ENCODE data around the gene MRPS5. TPM values are rescaled to one million over a fixed set of nuclear protein-coding genes. Genes with fewer than 3 reads are reported as not detected.

MRPS5 gene
- total RNA-seq, 1 donor from 2014 or later: 32.9 TPM

GRCh38 chr2:95060446-95061118 lies 61.0 kb downstream of the MRPS5 start:
- DNase-seq (ENCODE audit: low spot score): peak; percentile 90
- no peak overlapping the region for H3K27ac Mint-ChIP-seq (ENCODE audit: unreplicated experiment)

GRCh38 chr2:95059656-95060370 lies 61.8 kb downstream of the MRPS5 start:
- H3K4me1 Mint-ChIP-seq (ENCODE audit: low read depth): peaks cover 8% of the 10 kb centered on the region
- no peak overlapping the region for H3K4me3 Mint-ChIP-seq (ENCODE audit: unreplicated experiment)
- no peaks in the 10 kb centered on the region for H3K9me3 Mint-ChIP-seq (ENCODE audit: low read depth)
- no peak overlapping the region for H3K27ac Mint-ChIP-seq (ENCODE audit: unreplicated experiment)
- TF ChIP-seq CTCF (IDR thresholded peaks at IDR 0.05): no peak
- H3K27me3 Mint-ChIP-seq (ENCODE audit: low read depth): peaks cover 36% of the 10 kb centered on the region
- DNase-seq (ENCODE audit: low spot score): peak; percentile 72
- H3K36me3 Mint-ChIP-seq (ENCODE audit: low read depth): no peaks in the 10 kb centered on the region

More at GRCh38 chr2:95060446-95061118, 61.0 kb downstream of the MRPS5 start:
- no peak overlapping the region for H3K4me3 Mint-ChIP-seq (ENCODE audit: unreplicated experiment)
- TF ChIP-seq CTCF (IDR thresholded peaks at IDR 0.05): no peak
- H3K4me1 Mint-ChIP-seq (ENCODE audit: low read depth): peaks cover 8% of the 10 kb centered on the region
- no peaks in the 10 kb centered on the region for H3K36me3 Mint-ChIP-seq (ENCODE audit: low read depth)
- peaks cover 36% of the 10 kb centered on the region for H3K27me3 Mint-ChIP-seq (ENCODE audit: low read depth)
- H3K9me3 Mint-ChIP-seq (ENCODE audit: low read depth): no peaks in the 10 kb centered on the region

GRCh38 chr2:95058989-95059641 lies 62.5 kb downstream of the MRPS5 start:
- Mint-ChIP-seq H3K27ac (ENCODE audit: unreplicated experiment) (no peak overlapping the region), H3K36me3 (ENCODE audit: low read depth) (no peaks in the 10 kb centered on the region), H3K4me1 (ENCODE audit: low read depth) (peaks cover 8% of the 10 kb centered on the region)

GRCh38 chr2:95058466-95058988 lies 63.1 kb downstream of the MRPS5 start:
- no peaks in the 10 kb centered on the region for H3K9me3 Mint-ChIP-seq (ENCODE audit: low read depth)
- no peak overlapping the region for H3K27ac Mint-ChIP-seq (ENCODE audit: unreplicated experiment)
- H3K27me3 Mint-ChIP-seq (ENCODE audit: low read depth): peaks cover 39% of the 10 kb centered on the region
- peak; percentile 83 for DNase-seq (ENCODE audit: low spot score)
- no peaks in the 10 kb centered on the region for H3K36me3 Mint-ChIP-seq (ENCODE audit: low read depth)
- no peak for TF ChIP-seq CTCF (IDR thresholded peaks at IDR 0.05)
- H3K4me1 Mint-ChIP-seq (ENCODE audit: low read depth): peaks cover 8% of the 10 kb centered on the region
- H3K4me3 Mint-ChIP-seq (ENCODE audit: unreplicated experiment): no peak overlapping the region

More at GRCh38 chr2:95058989-95059641, 62.5 kb downstream of the MRPS5 start:
- Mint-ChIP-seq H3K9me3 (ENCODE audit: low read depth) (no peaks in the 10 kb centered on the region), H3K4me3 (ENCODE audit: unreplicated experiment) (no peak overlapping the region), H3K27me3 (ENCODE audit: low read depth) (peaks cover 39% of the 10 kb centered on the region)
- peak; percentile 74 for DNase-seq (ENCODE audit: low spot score)
- TF ChIP-seq CTCF (IDR thresholded peaks at IDR 0.05): no peak
